ENCODE data around the gene ZNF236. TPM values are rescaled to one million over a fixed set of nuclear protein-coding genes. Genes with fewer than 3 reads are reported as not detected.

Gene ZNF236
- total and polyA plus RNA-seq, 2 donors (not counting 1 experiment from before 2014, with no cell fraction given), result 2.9 to 8.4 TPM

DNA sequence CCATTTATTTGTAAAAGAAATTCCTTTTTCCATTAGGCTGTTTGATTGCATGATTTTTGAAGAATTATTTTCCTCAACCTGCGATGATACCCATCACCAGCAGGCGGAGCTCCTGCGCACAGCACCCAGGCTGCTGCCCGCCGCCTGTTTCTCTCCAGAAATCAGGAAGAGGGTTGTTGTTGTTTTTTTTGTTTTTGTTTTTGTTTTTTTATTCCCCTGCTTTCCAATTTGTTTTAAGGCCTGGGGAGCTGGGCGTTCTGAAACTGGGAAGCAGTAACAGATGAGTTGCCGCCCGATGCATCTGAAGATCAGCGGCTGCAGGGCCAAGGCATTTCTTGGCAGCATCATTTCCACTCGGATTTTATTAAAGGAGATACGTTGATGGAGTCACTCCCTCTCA lies 178.2 kb downstream of the ZNF236 start:
- no peaks in the 10 kb centered on the region for H3K36me3 ChIP-seq (ENCODE audit: control insufficient read depth, insufficient read depth, low read length)
- no peak overlapping the region for H3K9ac ChIP-seq (ENCODE audit: insufficient read depth, low read length)
- H2AFZ ChIP-seq (ENCODE audit: low read length), result peak overlapping the region; percentile 54
- peak; percentile 13 to 46 for DNase-seq (ENCODE audit: low read depth in 2 of 2)
- H3K27me3 ChIP-seq (ENCODE audit: control insufficient read depth, insufficient read depth, low read length), result peaks cover 2% of the 10 kb centered on the region
- H3K27ac ChIP-seq (ENCODE audit: insufficient read depth, low read length), result no peak overlapping the region
- H3K9me3 ChIP-seq (ENCODE audit: control insufficient read depth, insufficient read depth, low read depth, low read length), result no peaks in the 10 kb centered on the region
- no peaks in the 10 kb centered on the region for H3K79me2 ChIP-seq (ENCODE audit: control insufficient read depth, insufficient read depth, low read length)
- H3K4me2 ChIP-seq (ENCODE audit: extremely low read depth, insufficient read depth, low read length), result peak overlapping the region; percentile 28
- no peaks in the 10 kb centered on the region for H4K20me1 ChIP-seq (ENCODE audit: control insufficient read depth, extremely low read depth, insufficient read depth, low read length)
- TF ChIP-seq EZH2 (IDR thresholded peaks at IDR 0.05; ENCODE audit: low read length, missing control alignments), result no peak
- TF ChIP-seq, protein P1, sequence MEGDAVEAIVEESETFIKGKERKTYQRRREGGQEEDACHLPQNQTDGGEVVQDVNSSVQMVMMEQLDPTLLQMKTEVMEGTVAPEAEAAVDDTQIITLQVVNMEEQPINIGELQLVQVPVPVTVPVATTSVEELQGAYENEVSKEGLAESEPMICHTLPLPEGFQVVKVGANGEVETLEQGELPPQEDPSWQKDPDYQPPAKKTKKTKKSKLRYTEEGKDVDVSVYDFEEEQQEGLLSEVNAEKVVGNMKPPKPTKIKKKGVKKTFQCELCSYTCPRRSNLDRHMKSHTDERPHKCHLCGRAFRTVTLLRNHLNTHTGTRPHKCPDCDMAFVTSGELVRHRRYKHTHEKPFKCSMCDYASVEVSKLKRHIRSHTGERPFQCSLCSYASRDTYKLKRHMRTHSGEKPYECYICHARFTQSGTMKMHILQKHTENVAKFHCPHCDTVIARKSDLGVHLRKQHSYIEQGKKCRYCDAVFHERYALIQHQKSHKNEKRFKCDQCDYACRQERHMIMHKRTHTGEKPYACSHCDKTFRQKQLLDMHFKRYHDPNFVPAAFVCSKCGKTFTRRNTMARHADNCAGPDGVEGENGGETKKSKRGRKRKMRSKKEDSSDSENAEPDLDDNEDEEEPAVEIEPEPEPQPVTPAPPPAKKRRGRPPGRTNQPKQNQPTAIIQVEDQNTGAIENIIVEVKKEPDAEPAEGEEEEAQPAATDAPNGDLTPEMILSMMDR (conservative IDR thresholded peaks at IDR 0.05 in 1 of 2, IDR thresholded peaks at IDR 0.05 in 1 of 2; ENCODE audit: low read depth in 1 of 2, low read length in 2 of 2), result peak; percentile 99
- H3K4me1 ChIP-seq (ENCODE audit: control insufficient read depth, extremely low read depth, insufficient read depth, low read length), result no peaks in the 10 kb centered on the region
- H3K4me3 ChIP-seq (replicated peaks in 1 of 4; ENCODE audit: control extremely low read depth in 1 of 4, insufficient read depth in 1 of 4, low read depth in 3 of 4, low read length in 4 of 4), result peak overlapping the region in 3 of 4 experiments; percentile 4 to 40 (median 36)

GRCh38 chr18:77001041-77001440 lies 178.7 kb downstream of the ZNF236 start:
- Histone ChIP-seq H3K4me3 (replicated peaks in 1 of 4; ENCODE audit: control extremely low read depth in 1 of 4, insufficient read depth in 1 of 4, low read depth in 3 of 4, low read length in 4 of 4) (no peak overlapping the region), H3K27me3 (ENCODE audit: control insufficient read depth, insufficient read depth, low read length) (peaks cover 2% of the 10 kb centered on the region), H4K20me1 (ENCODE audit: control insufficient read depth, extremely low read depth, insufficient read depth, low read length) (no peaks in the 10 kb centered on the region), H3K9ac (ENCODE audit: insufficient read depth, low read length) (no peak overlapping the region), H3K79me2 (ENCODE audit: control insufficient read depth, insufficient read depth, low read length) (no peaks in the 10 kb centered on the region), H3K9me3 (ENCODE audit: control insufficient read depth, insufficient read depth, low read depth, low read length) (no peaks in the 10 kb centered on the region), H3K4me2 (ENCODE audit: extremely low read depth, insufficient read depth, low read length) (no peak overlapping the region), H3K36me3 (ENCODE audit: control insufficient read depth, insufficient read depth, low read length) (no peaks in the 10 kb centered on the region), H3K4me1 (ENCODE audit: control insufficient read depth, extremely low read depth, insufficient read depth, low read length) (no peaks in the 10 kb centered on the region), H2AFZ (ENCODE audit: low read length) (no peak overlapping the region), H3K27ac (ENCODE audit: insufficient read depth, low read length) (no peak overlapping the region)
- no peak for DNase-seq (ENCODE audit: low read depth in 2 of 2)
- no peak for TF ChIP-seq EZH2 (IDR thresholded peaks at IDR 0.05; ENCODE audit: low read length, missing control alignments)
- TF ChIP-seq, protein P1 (conservative IDR thresholded peaks at IDR 0.05 in 1 of 2, IDR thresholded peaks at IDR 0.05 in 1 of 2; ENCODE audit: low read depth in 1 of 2, low read length in 2 of 2), result no peak

DNA sequence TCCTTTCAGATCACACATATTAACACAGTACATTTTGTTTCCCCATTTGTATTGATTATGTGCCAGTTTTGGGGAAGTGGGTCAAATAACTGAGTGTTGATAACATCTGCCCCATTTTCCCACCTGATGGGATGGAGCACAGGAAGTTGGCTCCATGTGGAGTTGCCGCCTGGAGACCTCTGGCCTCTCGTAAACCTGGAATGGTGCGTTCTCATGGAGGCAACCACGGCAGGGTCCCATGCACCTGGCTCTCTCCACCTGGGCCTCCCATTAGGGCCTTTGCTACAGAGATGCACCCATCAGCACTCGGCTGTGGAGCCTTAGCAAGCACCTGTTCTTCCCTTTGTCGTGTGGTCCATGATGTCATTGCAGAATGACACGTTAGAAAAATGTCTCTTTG lies 179.6 kb downstream of the ZNF236 start:
- no peak overlapping the region for H3K9ac ChIP-seq (ENCODE audit: insufficient read depth, low read length)
- no peaks in the 10 kb centered on the region for H3K4me1 ChIP-seq (ENCODE audit: control insufficient read depth, extremely low read depth, insufficient read depth, low read length)
- H3K4me3 ChIP-seq (replicated peaks in 1 of 4; ENCODE audit: control extremely low read depth in 1 of 4, insufficient read depth in 1 of 4, low read depth in 3 of 4, low read length in 4 of 4), result no peak overlapping the region
- H3K79me2 ChIP-seq (ENCODE audit: control insufficient read depth, insufficient read depth, low read length), result no peaks in the 10 kb centered on the region
- TF ChIP-seq, protein P1 (conservative IDR thresholded peaks at IDR 0.05 in 1 of 2, IDR thresholded peaks at IDR 0.05 in 1 of 2; ENCODE audit: low read depth in 1 of 2, low read length in 2 of 2), result no peak
- TF ChIP-seq EZH2 (IDR thresholded peaks at IDR 0.05; ENCODE audit: low read length, missing control alignments), result no peak
- DNase-seq (ENCODE audit: low read depth in 2 of 2), result no peak
- no peak overlapping the region for H3K27ac ChIP-seq (ENCODE audit: insufficient read depth, low read length)
- no peaks in the 10 kb centered on the region for H4K20me1 ChIP-seq (ENCODE audit: control insufficient read depth, extremely low read depth, insufficient read depth, low read length)
- H3K9me3 ChIP-seq (ENCODE audit: control insufficient read depth, insufficient read depth, low read depth, low read length), result no peaks in the 10 kb centered on the region
- no peak overlapping the region for H2AFZ ChIP-seq (ENCODE audit: low read length)
- no peak overlapping the region for H3K4me2 ChIP-seq (ENCODE audit: extremely low read depth, insufficient read depth, low read length)
- H3K27me3 ChIP-seq (ENCODE audit: control insufficient read depth, insufficient read depth, low read length), result peaks cover 7% of the 10 kb centered on the region
- no peaks in the 10 kb centered on the region for H3K36me3 ChIP-seq (ENCODE audit: control insufficient read depth, insufficient read depth, low read length)

Data from fibroblast of lung (primary cell).